Suprapubic skin (tissue), 4 donors: ENCODE measurements around the gene PPP1R2. TPM values are rescaled to one million over a fixed set of nuclear protein-coding genes. Genes with fewer than 3 reads are reported as not detected.

Source experiments
- DNase-seq, 2 donors: peaks; one replicate each; pipeline ENCODE4 v3.0.0-alpha.2; 2019; ENCODE audit warnings: low spot score in 2 of 2
- H3K27ac ChIP-seq: fragments of 200-600 bp; sonication (generic); one replicate; pipeline ENCODE4 v1.5.1; 2019
- H3K27me3 ChIP-seq: fragments of 200-600 bp; sonication (generic); one replicate; pipeline ENCODE4 v1.5.1; 2019
- H3K36me3 ChIP-seq: fragments of 200-600 bp; sonication (generic); one replicate; pipeline ENCODE4 v1.5.1; 2019
- H3K4me1 ChIP-seq: fragments of 200-600 bp; sonication (generic); one replicate; pipeline ENCODE4 v1.5.1; 2019
- H3K4me3 ChIP-seq: fragments of 200-600 bp; sonication (generic); one replicate; pipeline ENCODE4 v1.5.1; 2019; ENCODE audit warnings: mild to moderate bottlenecking
- H3K9me3 ChIP-seq: fragments of 200-600 bp; sonication (generic); one replicate; pipeline ENCODE4 v1.5.1; 2019
- EP300 ChIP-seq: sonication (generic); formaldehyde crosslinking; IDR thresholded peaks from one replicate; pipeline ENCODE4 v1.6.1; 2017; ENCODE audit warnings: antibody characterized with exemption
- POLR2A ChIP-seq, 2 donors: fragments of 450-650 bp; IDR thresholded peaks; one replicate each; pipeline ENCODE4 v1.6.1; 2017; ENCODE audit warnings: antibody characterized with exemption in 2 of 2, mild to moderate bottlenecking in 2 of 2, moderate library complexity in 2 of 2
- POLR2AphosphoS5 ChIP-seq, 3 donors: sonication (generic); formaldehyde crosslinking; IDR thresholded peaks; one replicate each; pipeline ENCODE4 v1.6.1; 2017; ENCODE audit warnings: antibody characterized with exemption in 3 of 3
- WGBS: methylation state at CpG from one replicate; pipeline ENCODE4 v1.1.5; 2018; 5-methylcytosine and 5-hydroxymethylcytosine counted together
- total RNA-seq, 4 donors: library from RNA; depleted of rRNA; stranded (reverse); fragments of >200 nt; gene quantifications; one replicate each; pipeline ENCODE4 v1.1.0, GENCODE V29; 2016
- TF ChIP-seq, protein P1 (sequence below), 2 donors: fragments of 200-600 bp in 1 of 2; fragments of 450-650 bp in 1 of 2; sonication (generic) in 1 of 2; IDR thresholded peaks; one replicate each; pipeline ENCODE4 v1.5.1; 2016 to 2019; ENCODE audit warnings: antibody characterized with exemption in 2 of 2, mild to moderate bottlenecking in 1 of 2, moderate library complexity in 1 of 2

PPP1R2 gene
- total RNA-seq, 4 donors from 2014 or later, result 61.7 to 96.0 (median 71.4) TPM

DNA sequence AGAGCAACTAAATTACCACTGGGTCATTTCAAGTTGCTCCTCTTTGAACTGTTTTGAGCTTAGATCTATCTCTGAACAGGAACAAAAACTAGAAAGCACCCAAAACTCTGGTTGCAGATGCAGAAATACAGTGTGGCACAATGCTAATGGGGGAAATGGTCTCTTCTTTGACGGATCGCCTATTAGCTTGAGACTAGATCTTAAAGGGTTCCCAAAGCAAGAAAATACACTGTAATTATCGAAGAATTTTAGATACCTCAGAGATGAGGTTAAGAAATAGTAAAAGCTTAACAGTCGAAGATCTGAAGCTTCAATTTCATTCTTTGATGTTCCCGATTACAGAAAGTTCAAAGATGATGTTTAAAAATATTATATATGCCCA lies 818 bp downstream of the PPP1R2 start:
- H3K27me3 ChIP-seq, result no peaks in the 10 kb centered on the region
- DNase-seq, result no peak
- H3K36me3 ChIP-seq, result no peaks in the 10 kb centered on the region
- H3K4me3 ChIP-seq, result peak overlapping the region; percentile 97
- H3K9me3 ChIP-seq, result no peaks in the 10 kb centered on the region
- under 1% methylated on average over 5 of the region's 5 CpGs for WGBS
- TF ChIP-seq POLR2AphosphoS5 (IDR thresholded peaks at IDR 0.05) (no peak), EP300 (no peak), POLR2A (IDR thresholded peaks at IDR 0.05) (no peak)
- TF ChIP-seq, protein P1, sequence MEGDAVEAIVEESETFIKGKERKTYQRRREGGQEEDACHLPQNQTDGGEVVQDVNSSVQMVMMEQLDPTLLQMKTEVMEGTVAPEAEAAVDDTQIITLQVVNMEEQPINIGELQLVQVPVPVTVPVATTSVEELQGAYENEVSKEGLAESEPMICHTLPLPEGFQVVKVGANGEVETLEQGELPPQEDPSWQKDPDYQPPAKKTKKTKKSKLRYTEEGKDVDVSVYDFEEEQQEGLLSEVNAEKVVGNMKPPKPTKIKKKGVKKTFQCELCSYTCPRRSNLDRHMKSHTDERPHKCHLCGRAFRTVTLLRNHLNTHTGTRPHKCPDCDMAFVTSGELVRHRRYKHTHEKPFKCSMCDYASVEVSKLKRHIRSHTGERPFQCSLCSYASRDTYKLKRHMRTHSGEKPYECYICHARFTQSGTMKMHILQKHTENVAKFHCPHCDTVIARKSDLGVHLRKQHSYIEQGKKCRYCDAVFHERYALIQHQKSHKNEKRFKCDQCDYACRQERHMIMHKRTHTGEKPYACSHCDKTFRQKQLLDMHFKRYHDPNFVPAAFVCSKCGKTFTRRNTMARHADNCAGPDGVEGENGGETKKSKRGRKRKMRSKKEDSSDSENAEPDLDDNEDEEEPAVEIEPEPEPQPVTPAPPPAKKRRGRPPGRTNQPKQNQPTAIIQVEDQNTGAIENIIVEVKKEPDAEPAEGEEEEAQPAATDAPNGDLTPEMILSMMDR (IDR thresholded peaks at IDR 0.05), result no peak
- peak overlapping the region; percentile 94 for H3K27ac ChIP-seq
- H3K4me1 ChIP-seq, result peaks cover 68% of the 10 kb centered on the region

- Histone ChIP-seq H3K9me3 (no peaks in the 10 kb centered on the region), H3K27me3 (no peaks in the 10 kb centered on the region), H3K36me3 (no peaks in the 10 kb centered on the region), H3K4me1 (peaks cover 58% of the 10 kb centered on the region), H3K27ac (no peak overlapping the region), H3K4me3 (peak overlapping the region; percentile 97)
- DNase-seq, result no peak
- WGBS, result 60% methylated on average over 6 of the region's 6 CpGs
- TF ChIP-seq POLR2A (IDR thresholded peaks at IDR 0.05), result no peak
- TF ChIP-seq, protein P1 (IDR thresholded peaks at IDR 0.05), result no peak
- TF ChIP-seq POLR2AphosphoS5 (IDR thresholded peaks at IDR 0.05), result no peak
- no peak for TF ChIP-seq EP300
These were observed 2.6 kb downstream of the PPP1R2 start for GRCh38 chr3:195540511-195540910.

DNA sequence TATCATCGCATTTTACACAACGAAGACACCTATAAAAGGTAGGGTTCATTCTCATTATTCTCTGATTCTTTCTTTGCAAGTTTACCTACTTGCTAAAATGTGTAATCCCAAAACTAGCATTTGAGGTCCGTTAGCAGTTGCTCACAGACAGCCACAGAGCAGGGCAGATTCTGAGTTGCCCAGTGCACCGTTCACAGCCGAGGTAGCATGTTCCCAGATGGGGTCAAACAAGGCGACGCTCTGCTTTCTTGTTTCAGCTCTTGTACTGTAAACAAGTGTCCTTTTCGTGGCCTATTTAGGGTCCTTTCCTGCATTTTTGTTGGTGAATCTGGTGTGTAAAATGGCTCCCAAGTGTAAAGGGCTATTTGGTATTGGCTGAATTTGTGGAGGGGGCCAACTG lies 3.1 kb downstream of the PPP1R2 start:
- TF ChIP-seq POLR2AphosphoS5 (IDR thresholded peaks at IDR 0.05) (no peak), POLR2A (IDR thresholded peaks at IDR 0.05) (no peak), EP300 (no peak)
- TF ChIP-seq, protein P1 (IDR thresholded peaks at IDR 0.05), result no peak
- 78% methylated on average over 8 of the region's 8 CpGs for WGBS
- H3K4me3 ChIP-seq, result peak overlapping the region; percentile 97
- no peaks in the 10 kb centered on the region for H3K36me3 ChIP-seq
- no peaks in the 10 kb centered on the region for H3K9me3 ChIP-seq
- peaks cover 62% of the 10 kb centered on the region for H3K4me1 ChIP-seq
- no peak overlapping the region for H3K27ac ChIP-seq
- H3K27me3 ChIP-seq, result no peaks in the 10 kb centered on the region
- no peak for DNase-seq

DNA sequence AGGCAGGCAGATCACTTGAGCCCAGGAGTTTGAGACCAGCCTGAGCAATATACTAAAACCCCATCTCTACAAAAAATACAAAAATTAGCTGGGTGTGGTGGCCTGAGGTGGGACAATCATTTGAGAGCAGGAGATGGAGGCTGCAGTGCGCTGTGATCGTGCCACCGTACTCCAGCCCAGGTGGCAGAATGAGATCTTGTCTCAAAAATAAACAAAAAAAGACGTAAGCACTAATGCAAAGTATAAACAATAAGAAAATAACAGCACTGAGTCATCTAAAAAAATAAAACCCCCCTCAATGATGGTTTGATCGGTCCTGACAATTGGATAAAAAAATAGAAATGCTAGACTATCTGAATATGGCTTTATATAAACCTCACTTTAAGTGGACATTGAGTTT lies 3.6 kb downstream of the PPP1R2 start:
- Histone ChIP-seq H3K4me3 (no peak overlapping the region), H3K36me3 (no peaks in the 10 kb centered on the region), H3K9me3 (no peaks in the 10 kb centered on the region), H3K4me1 (peaks cover 62% of the 10 kb centered on the region), H3K27me3 (no peaks in the 10 kb centered on the region), H3K27ac (no peak overlapping the region)
- WGBS, result 89% methylated on average over 5 of the region's 5 CpGs
- no peak for DNase-seq
- TF ChIP-seq, protein P1 (IDR thresholded peaks at IDR 0.05), result no peak
- TF ChIP-seq POLR2A (IDR thresholded peaks at IDR 0.05), result no peak
- no peak for TF ChIP-seq EP300
- no peak for TF ChIP-seq POLR2AphosphoS5 (IDR thresholded peaks at IDR 0.05)

DNA sequence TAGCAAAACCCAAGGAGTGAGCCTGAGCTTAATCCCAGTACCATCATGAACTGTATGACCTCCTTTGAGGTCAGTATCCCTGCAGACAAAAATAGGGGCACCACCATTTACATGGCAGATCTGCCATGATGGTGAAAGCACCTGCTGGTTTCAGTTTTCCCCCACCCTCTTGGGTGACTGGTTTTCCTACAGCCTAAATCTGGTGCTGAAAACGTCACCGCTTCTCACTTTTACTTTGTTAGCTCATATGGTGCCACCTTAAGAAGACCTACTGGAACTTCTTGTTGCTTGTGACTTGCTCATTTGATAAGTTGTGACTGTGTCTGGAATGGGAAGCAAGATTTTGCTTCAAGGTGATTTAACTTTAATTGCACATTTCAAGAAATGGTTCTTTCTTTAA lies 5.1 kb downstream of the PPP1R2 start:
- no peak for TF ChIP-seq POLR2AphosphoS5 (IDR thresholded peaks at IDR 0.05)
- TF ChIP-seq, protein P1 (IDR thresholded peaks at IDR 0.05), result no peak
- TF ChIP-seq POLR2A (IDR thresholded peaks at IDR 0.05), result no peak
- TF ChIP-seq EP300, result no peak
- Histone ChIP-seq H3K4me3 (no peak overlapping the region), H3K27ac (no peak overlapping the region), H3K4me1 (peaks cover 54% of the 10 kb centered on the region), H3K36me3 (no peaks in the 10 kb centered on the region), H3K9me3 (no peaks in the 10 kb centered on the region), H3K27me3 (no peaks in the 10 kb centered on the region)
- WGBS, result 70% methylated on average over 2 of the region's 2 CpGs
- no peak for DNase-seq
